Caki2 (cell line): Measurements from ENCODE around the gene LCMT1. TPM values are rescaled to one million over a fixed set of nuclear protein-coding genes. Genes with fewer than 3 reads are reported as not detected.
A peak's percentile ranks its signal among the peaks of the same experiment; 100 is the strongest.
"Not testable (repeated sequence)": the region's sequence is repeated elsewhere in the genome, so short reads cannot be mapped to it uniquely, and the experiment has no call there.

Experiments used
- DNase-seq: peaks from one replicate; pipeline ENCODE4 v3.0.0-alpha.2; 2015; ENCODE audit warnings: low read depth
- in situ Hi-C: cut with HindIII; loops from 2 replicates; pipeline ENCODE4 v1.10.0; 2016; ENCODE audit warnings: low sequenced_read_pairs, low pct_unique_long_range_greater_than_20kb, mixed read lengths
- total RNA-seq: library from RNA; depleted of rRNA; stranded (reverse); fragments of >200 nt; shearing (Covaris generic); gene quantifications from 2 replicates; pipeline ENCODE4 v1.2.3, GENCODE V29; 2014; ENCODE audit warnings: low replicate concordance; rRNA removed

The LCMT1 gene
- 45.4 and 48.0 TPM in 2 replicates for total RNA-seq

GRCh38 chr16:25111403-25112166 is at the start of gene LCMT1:
LCMT1 (plus strand) TSS chr16:25111742; CDS start chr16:25111884, 142 bp downstream.
- peak; percentile 99 for DNase-seq
- in situ Hi-C loops, result no loop called here

DNA sequence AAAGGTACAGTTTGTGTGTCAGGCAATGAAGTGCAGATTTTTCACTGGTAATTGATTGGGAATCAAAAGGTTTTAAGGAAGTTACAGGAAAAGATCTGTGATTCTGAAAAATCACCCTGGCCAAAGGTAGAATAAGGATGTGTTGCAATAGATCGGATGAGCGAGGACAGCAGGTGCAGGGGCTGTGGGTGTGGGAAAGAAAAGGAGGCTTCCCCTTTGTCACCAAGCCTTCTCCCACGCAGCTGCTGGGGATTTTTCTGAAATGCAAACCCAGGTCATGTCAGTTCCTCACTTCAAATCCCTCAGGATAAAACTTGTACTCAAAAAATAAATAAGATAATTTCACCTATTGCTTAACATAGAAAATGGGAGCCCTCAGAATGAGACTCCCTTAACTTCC is 48.4 kb upstream of the LCMT1 start:
- in situ Hi-C loops, result no loop called here
- no peak for DNase-seq

DNA sequence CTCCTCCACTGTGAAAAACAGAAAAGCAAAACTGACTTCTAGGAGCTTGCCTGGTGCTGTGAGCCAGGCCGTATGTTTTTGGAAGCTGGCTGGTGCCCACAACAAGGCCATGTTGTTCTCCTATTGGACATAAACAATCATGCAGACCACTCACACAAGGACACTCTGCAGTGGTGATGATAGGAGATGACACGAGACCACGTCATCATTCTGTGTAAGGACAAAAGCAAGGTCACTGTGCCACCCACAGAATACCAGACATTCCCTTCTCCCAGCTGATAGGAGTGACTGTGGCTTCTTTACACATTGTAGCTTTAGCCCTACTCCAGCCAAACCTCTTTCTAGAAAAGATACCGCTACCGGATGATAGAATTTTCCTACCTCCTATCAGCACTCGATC is 47.7 kb upstream of the LCMT1 start:
- in situ Hi-C loops, result no loop called here
- DNase-seq, result no peak

DNA sequence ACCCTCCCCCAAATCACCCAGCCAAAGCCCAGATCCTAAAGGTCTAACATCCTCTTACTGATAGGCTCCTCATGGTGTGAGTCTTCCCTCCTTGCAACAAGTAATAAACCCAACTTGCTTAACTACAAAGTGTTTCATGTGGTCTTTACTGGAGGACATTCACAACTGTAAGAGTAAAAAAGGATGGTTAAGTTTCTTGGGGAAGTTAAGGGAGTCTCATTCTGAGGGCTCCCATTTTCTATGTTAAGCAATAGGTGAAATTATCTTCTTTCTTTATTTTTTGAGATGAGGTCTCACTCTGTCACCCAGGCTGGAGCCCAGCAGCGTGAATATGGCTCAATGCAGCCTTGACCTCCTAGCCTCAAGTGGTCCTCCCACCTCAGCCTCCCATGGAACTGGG is 47.3 kb upstream of the LCMT1 start:
- DNase-seq, in situ Hi-C loops: not testable (repeated sequence)

DNA sequence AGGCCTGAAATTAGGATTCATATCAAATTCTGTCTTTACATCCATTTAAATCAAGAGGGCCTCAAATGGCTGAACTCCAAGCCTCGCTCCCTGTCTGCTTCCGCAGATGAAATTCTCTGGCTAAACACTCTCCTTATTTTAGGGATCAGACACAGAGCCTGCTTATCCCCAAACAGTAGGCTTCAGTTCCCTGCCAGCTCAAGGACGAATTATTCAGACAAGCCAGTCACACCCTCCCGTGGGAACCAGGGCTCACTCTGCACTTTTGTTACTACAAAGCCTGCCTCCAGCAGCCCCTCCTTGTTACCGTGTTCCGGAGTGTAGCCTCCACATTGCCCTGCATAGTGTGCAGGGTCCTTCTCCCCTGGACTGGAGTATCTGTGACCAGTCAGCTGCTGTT is 46.6 kb upstream of the LCMT1 start:
- in situ Hi-C loops, result no loop called here
- no peak for DNase-seq

DNA sequence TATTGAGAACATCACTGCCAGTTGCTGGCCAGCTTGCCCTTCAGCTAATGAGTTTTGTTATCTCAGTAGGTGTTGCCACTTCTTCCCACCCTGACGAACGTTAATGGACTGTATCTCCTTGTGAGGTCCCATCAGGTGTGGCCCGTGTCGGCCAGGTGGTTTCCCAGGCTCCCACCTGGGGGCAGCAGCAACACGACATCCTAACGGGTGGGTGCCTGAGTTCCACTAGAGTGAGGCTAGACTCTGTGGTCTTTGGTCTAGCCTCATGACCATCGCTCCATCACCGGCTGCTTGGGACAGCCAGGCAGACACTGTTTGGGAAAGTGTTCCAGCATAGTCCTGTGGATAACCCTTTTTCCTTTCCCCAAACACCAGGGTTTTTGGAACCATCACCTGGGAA is 45.6 kb upstream of the LCMT1 start:
- in situ Hi-C loops, result no loop called here
- DNase-seq, result no peak

- DNase-seq, result no peak
- in situ Hi-C loops, result no loop called here
These were observed 45.2 kb upstream of the LCMT1 start for GRCh38 chr16:25066426-25066746.

GRCh38 chr16:25066747-25067631 is 44.6 kb upstream of the LCMT1 start:
- DNase-seq, result peak; percentile 53
- in situ Hi-C loops, result no loop called here

DNA sequence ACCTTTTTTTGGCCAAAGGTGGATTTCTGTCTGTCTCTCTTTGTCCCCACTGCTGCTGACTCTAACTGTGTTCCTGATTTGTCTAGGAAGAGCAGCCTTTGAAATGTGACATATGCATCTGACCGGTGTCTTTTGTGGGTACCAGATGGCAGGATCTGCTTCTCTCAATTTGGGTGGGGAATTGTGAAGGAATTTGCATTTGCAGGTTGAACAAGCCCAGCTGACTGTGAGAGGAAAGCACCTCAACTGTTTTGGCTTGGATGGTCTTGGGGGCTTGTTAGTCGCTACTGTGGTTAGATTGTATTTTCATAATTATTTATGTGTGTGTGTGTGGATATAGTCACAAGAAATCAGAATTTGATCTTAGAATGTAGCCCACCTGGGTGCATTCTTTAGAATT is 37.7 kb upstream of the LCMT1 start:
- DNase-seq, result no peak
- in situ Hi-C loops, result no loop called here

- no peak for DNase-seq
- in situ Hi-C loops, result no loop called here
These were observed 33.1 kb upstream of the LCMT1 start for GRCh38 chr16:25078386-25078978.

DNA sequence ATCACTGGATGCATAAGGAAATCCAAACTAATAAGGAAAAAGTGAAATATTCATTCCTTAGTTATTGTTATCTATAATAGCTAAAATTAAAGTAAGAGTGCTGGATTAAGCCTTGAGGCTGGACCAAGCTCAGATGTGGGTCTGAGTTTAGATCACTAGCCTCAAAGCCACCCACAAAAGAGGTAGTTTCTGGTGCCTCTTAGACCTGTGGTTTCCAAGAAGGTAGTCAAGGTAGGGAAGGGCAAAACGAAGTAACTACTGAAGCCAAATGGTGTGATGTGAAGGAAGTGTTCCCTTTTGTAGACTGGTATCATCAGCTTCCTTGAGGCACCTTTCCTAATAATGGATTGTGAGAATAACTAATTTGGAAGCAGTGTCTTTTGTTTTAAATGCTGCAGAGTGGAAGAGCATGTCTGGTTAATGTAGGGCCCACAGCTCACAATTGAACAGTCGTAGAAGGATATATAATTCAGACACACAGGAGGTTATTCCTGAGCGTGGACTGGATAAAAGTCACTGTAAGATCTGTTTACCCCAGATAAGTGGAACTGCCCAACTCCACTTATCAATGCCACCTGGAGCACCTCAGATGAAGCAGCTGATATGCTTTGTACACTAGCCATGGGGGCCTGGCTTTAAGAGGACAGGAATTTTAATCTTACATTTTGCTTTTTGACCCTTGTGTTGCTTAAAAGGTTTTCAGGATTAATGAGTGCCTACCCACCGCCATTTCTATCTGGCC is 31.7 kb upstream of the LCMT1 start:
- in situ Hi-C loops, result no loop called here
- no peak for DNase-seq

- DNase-seq, result no peak
- in situ Hi-C loops, result no loop called here
These were observed 31.0 kb upstream of the LCMT1 start for GRCh38 chr16:25080420-25081131.

- in situ Hi-C loops, result no loop called here
- no peak for DNase-seq
These were observed 29.8 kb upstream of the LCMT1 start for GRCh38 chr16:25081702-25082101.

DNA sequence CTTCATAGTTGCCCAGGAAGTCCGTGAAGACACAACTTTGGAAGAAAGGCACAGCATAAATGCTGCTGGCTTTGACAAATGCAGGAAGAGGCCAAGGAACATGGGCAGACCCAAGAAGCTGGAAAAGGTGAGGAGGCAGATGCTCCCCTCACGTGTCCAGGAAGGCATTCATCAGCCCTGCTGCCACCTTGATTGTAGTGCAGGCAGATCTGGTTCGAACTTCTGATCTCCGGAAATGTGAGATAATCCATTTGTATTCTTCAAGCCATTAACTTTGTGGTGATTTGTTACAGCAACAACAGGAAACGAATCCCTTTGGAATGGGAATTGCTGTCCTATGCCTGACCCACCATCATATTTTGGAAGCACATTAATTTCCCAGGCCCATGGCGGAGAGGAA is 28.5 kb upstream of the LCMT1 start:
- in situ Hi-C loops, result no loop called here
- DNase-seq, result no peak

- in situ Hi-C loops, result no loop called here
- DNase-seq, result no peak
These were observed 27.8 kb upstream of the LCMT1 start for GRCh38 chr16:25083701-25084100.

GRCh38 chr16:25084797-25085196 is 26.7 kb upstream of the LCMT1 start:
- in situ Hi-C loops, result no loop called here
- no peak for DNase-seq

DNA sequence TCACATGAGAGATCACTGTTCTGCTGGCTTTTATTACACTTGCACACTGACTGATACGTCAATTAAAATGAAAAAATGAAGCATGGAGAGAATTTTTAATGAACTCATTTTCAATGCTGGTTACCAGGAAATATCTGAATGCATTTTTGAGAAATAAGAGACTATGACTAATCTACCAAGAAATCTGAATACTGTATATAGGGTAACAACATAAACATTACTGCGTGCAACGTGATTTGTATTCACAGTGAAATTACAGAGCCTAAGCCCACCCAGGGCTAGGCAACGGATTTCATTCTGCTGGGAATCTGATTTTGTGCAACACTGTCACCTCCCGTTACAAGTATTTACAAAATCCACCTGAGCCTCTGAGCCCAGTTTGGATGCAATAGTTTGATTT is 23.8 kb upstream of the LCMT1 start:
- DNase-seq, result no peak
- in situ Hi-C loops, result no loop called here

DNA sequence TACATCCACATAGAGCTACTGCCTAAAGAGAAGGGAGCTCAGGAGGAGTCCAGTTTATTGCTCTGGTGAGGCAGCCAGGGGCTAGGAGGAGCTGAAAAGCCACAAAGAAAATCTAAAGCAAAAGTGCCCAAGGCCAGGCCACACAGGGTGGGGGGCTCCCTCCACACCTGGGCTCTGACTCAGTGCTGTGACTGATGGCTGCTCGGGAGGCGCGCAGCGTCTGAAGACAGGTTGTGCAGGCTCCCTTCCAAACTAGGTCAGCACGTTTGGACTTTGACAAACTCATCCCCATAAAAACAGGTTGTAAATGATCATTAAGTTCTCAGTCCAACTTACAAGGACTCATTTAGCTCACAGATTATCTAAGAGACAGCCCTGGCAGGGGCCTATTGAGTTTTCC is 22.2 kb upstream of the LCMT1 start:
- in situ Hi-C loops, result no loop called here
- no peak for DNase-seq
